ENCODE results near the gene TMEM238L. TPM values are rescaled to one million over a fixed set of nuclear protein-coding genes. Genes with fewer than 3 reads are reported as not detected.

Gene TMEM238L
- total and polyA plus RNA-seq, 2 of the 4 experiments (the other 2 are of a cell fraction) = not detected

GRCh38 chr17:10785295-10785694, 18.6 kb downstream of the TMEM238L start:
- ChIA-PET POLR2A (ENCODE audit: unreplicated experiment) (no interaction called here), CTCF (no interaction called here)
- Histone ChIP-seq H4K5ac (ENCODE audit: low read depth, low read length) (no peak overlapping the region), H3K9me3 (ENCODE audit: control insufficient read depth, insufficient read depth, low read length) (no peaks in the 10 kb centered on the region), H3K4me3 (ENCODE audit: insufficient read depth, low read depth, low read length) (no peak overlapping the region), H2BK15ac (ENCODE audit: low read depth, low read length) (no peak overlapping the region), H3K79me1 (ENCODE audit: low read depth in 1 of 2, low read length in 2 of 2) (no peaks in the 10 kb centered on the region), H2BK20ac (ENCODE audit: low read depth, low read length) (no peak overlapping the region), H2AK9ac (replicated peaks; ENCODE audit: low read depth, low read length, poor library complexity) (no peak overlapping the region), H4K20me1 (ENCODE audit: insufficient read depth, low read length) (no peaks in the 10 kb centered on the region), H3K14ac (replicated peaks; ENCODE audit: low read depth, low read length) (no peak overlapping the region), H3K56ac (ENCODE audit: extremely low read depth, insufficient read depth, low read length) (no peak overlapping the region), H3K9ac (ENCODE audit: low read depth, low read length) (no peak overlapping the region), H3K4me1 (ENCODE audit: control insufficient read depth, insufficient read depth, low read length) (no peaks in the 10 kb centered on the region), H3K23ac (ENCODE audit: low read depth, low read length) (no peak overlapping the region), H2AK5ac (ENCODE audit: low read depth, low read length) (no peak overlapping the region), H3K36me3 (ENCODE audit: control insufficient read depth, insufficient read depth, low read length) (no peaks in the 10 kb centered on the region), H4K91ac (ENCODE audit: insufficient read depth, low read depth, low read length) (no peak overlapping the region), H3K18ac (ENCODE audit: low read depth, low read length) (no peak overlapping the region), H2BK120ac (ENCODE audit: low read depth, low read length) (no peak overlapping the region), H3K4ac (ENCODE audit: low read depth, low read length) (no peak overlapping the region), H2AFZ (replicated peaks; ENCODE audit: low read length, poor library complexity) (no peak overlapping the region), H3K9me1 (ENCODE audit: insufficient read depth, low read length) (no peaks in the 10 kb centered on the region), H4K8ac (ENCODE audit: low read depth in 2 of 2, low read length in 2 of 2) (no peak overlapping the region), H3K27me3 (ENCODE audit: control insufficient read depth, insufficient read depth, low read length) (no peaks in the 10 kb centered on the region), H2BK5ac (ENCODE audit: low read depth, low read length, poor library complexity, severe bottlenecking) (no peak overlapping the region), H3K4me2 (ENCODE audit: low read depth, low read length) (no peak overlapping the region), H3K27ac (ENCODE audit: insufficient read depth, low read length) (no peak overlapping the region)
- dilution Hi-C loops (cut with HindIII; ENCODE audit: low sequenced_read_pairs, unreplicated experiment) (no loop called here), intact Hi-C loops (cut with micrococcal nuclease) (no loop called here), in situ Hi-C loops (cut with MboI; ENCODE audit: low sequenced_read_pairs) (no loop called here)
- no TSS peak for BruUV-seq (replicated peaks)
- TF ChIP-seq FOS (IDR thresholded peaks at IDR 0.05; ENCODE audit: low read depth, low read length) = no peak
- TF ChIP-seq BHLHE40 (IDR thresholded peaks at IDR 0.05; ENCODE audit: low read depth, low read length) = no peak
- TF ChIP-seq RFX5 (IDR thresholded peaks at IDR 0.05; ENCODE audit: low read depth, low read length) = no peak
- no peak for TF ChIP-seq NFE2L2 (IDR thresholded peaks at IDR 0.05; ENCODE audit: low read depth, low read length)
- no peak for TF ChIP-seq MAZ (IDR thresholded peaks at IDR 0.05; ENCODE audit: borderline replicate concordance, low read depth, low read length)
- no peak for TF ChIP-seq CEBPB (IDR thresholded peaks at IDR 0.05; ENCODE audit: low read depth, low read length)
- no peak for TF ChIP-seq USF2 (IDR thresholded peaks at IDR 0.05; ENCODE audit: low read depth, low read length)
- TF ChIP-seq SMC3 (IDR thresholded peaks at IDR 0.05; ENCODE audit: low read depth, low read length) = no peak
- no peak for TF ChIP-seq MXI1 (IDR thresholded peaks at IDR 0.05; ENCODE audit: borderline replicate concordance, low read depth, low read length)
- TF ChIP-seq RCOR1 (IDR thresholded peaks at IDR 0.05; ENCODE audit: insufficient replicate concordance, low read length) = no peak
- no peak for TF ChIP-seq POLR2A (IDR thresholded peaks at IDR 0.05; ENCODE audit: low read depth, low read length)
- TF ChIP-seq RAD21 (IDR thresholded peaks at IDR 0.05; ENCODE audit: low read length) = no peak
- no peak for TF ChIP-seq MAFK (IDR thresholded peaks at IDR 0.05; ENCODE audit: low read depth, low read length)
- no peak for TF ChIP-seq ELK1 (IDR thresholded peaks at IDR 0.05; ENCODE audit: borderline replicate concordance, low read depth, low read length)
- DNase-seq (no peak), ATAC-seq (ENCODE audit: low read depth) (no peak)
- no CpG with 5 or more reads among the region's 2 CpGs for WGBS, 2 experiments (ENCODE audit: extremely low coverage in 2 of 2, insufficient read length in 1 of 2)

Measured in IMR-90 (cell line).